ENCODE measurements around the gene LYZ.

The LYZ gene

DNA sequence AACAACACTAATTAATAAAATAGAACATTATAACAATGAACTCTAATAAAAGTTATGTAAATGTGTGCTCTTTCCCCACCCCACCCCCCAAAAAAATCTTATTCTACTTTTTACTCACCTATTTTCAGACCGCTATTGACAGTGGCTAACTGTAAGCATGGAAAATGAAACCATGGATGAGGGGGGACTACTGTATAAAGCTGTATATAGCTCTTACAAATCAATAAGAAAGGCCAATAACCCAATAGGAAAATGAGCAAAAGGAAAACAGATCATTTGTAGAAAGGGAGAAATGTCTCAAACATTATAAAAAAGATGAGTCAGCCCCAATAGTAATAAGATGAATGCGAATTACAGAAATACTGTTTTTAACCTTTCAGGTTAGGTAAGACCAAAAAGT is 38.7 kb downstream of the LYZ start:
- no peak for DNase-seq (ENCODE audit: low read depth in 2 of 2)

DNA sequence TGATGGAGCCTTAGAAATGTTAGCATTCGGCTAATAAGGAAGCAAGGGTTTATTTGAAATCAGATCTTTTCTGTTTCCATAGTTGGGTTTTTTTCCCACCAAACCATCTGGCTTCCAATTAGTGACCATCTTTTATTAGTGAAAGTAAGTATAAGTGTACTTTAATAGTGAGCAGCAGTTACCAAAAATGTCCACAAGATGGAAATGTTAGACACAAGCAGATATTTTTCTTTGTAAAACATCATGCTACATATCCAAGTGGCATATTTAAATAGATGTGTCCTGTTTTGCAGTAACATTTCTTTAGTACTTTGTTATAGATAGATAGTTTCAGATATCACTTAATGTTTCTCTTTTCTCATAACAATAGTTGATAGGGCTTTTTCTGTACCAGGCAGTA is 40.2 kb downstream of the LYZ start:
- no peak for DNase-seq (ENCODE audit: low read depth in 2 of 2)

DNA sequence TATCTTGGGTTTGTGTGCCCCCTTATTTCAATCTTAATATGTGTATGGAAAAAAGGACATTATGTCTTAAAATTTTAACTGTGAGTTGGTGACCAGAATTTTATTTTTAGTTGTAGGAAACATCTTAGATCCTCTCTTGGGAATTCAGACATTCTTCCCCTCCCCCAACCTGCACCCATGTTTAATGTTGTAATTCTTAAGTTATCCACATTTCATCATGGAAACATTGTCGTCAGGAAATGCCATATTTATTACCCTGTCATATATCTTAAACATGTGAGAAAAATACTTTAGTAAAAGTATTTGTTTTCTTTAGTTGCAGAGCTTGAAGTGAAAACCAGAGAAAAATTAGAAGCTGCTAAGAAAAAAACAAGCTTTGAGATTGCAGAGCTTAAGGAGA is 41.6 kb downstream of the LYZ start:
- DNase-seq (ENCODE audit: low read depth in 2 of 2) = no peak

DNA sequence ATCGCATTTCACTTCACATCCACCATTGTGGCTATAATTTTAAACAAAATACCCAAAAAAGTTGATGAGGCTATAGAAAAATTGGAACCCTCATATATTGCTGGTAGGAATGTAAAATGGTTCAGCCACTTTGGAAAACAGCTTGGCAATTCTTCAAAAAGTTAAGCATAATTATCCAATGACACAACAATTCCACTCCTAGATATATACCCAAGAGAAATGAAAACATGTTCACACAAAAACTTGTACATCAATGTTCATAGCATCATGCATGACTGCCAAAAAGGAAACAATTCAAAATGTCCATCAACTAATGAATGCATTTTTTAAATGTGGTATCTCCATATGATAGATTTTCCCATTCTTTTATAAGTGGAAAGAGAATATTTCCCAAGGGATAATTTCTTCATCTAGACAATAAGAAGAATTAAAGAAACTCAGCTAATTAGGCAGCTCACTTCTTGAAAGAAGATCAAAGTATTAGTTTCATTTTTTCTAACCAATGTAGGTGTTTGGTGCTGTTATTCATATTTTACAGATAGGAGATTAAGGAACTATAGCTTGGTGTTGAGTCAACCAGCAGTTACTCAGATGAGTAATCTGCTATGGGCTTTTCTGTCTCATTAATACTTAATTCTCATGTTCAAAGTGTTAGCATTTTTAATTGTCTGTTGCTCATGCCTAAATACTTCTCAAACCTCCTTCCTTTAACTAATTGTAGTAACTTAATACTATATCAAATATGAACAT is 44.2 kb downstream of the LYZ start:
- DNase-seq (ENCODE audit: low read depth in 2 of 2) = no peak

DNA sequence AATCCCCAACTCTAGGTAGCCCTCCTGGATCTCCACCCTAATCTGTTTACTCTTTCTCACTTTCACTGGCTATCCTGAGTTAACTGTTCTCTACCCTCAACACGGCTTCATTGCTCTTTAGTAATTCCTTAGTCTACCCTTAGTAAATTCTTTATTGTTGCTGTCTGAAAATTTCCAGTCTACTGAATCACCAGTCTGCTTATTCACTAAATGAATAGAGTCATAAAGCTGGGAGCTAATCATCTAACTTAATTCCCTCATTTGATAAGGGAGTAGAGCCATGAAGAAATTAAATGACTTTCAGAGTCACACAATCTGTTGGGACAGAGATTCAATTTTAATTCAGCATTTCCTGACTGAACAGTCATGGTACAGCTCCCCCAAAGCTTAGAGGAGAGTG is 47.9 kb downstream of the LYZ start:
- DNase-seq (ENCODE audit: low read depth in 2 of 2) = no peak

DNA sequence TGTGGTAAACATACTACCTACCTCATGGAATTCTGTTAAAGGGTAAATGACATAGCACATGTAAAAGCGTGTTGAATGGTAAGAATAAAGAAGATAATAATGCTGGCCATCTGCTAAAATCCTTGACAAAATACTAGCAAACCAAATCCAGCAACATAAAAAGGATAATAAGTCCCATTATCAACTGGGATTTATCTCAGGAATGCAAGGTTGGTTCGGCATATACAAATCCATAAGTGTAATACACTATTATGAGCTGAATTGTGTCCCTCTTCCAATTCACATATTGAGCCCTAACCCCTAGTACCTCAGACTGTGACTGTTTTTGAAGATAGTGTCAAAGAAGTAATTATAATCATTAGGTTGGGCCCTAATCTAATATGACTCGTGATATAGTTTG is 48.8 kb downstream of the LYZ start:
- DNase-seq (ENCODE audit: low read depth in 2 of 2) = no peak

GRCh38 chr12:69397978-69398377 is 49.8 kb downstream of the LYZ start:
- DNase-seq (ENCODE audit: low read depth in 2 of 2) = no peak

DNA sequence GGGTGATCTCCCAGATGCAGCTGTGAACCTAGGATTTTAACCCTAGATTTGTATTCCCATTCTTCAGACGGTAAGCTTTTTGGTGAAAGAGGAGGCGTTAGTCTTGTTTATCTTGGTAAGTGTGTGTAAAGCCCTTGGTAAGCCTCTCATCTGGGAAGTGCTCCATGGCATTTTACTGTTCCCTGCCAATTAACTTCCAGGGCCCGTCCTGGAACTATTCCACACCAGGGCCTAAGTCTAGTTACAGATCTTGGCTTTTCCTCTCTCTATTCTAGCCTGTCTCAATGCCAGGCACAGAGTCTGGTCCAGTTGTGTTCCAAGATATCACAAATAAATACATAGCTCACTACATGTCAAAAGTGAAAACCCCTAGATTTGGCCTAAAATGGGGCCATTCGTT is 53.8 kb downstream of the LYZ start:
- no peak for DNase-seq (ENCODE audit: low read depth in 2 of 2)
